Smooth muscle cell of the brain vasculature (primary cell): ENCODE data around the gene BTBD6.
"Not testable (repeated sequence)": the region's sequence is repeated elsewhere in the genome, so short reads cannot be mapped to it uniquely, and the experiment has no call there.

Experiments
- DNase-seq: peaks from one replicate; pipeline ENCODE4 v3.0.0-alpha.2; 2012; ENCODE audit warnings: low read depth, low spot score

BTBD6 gene

DNA sequence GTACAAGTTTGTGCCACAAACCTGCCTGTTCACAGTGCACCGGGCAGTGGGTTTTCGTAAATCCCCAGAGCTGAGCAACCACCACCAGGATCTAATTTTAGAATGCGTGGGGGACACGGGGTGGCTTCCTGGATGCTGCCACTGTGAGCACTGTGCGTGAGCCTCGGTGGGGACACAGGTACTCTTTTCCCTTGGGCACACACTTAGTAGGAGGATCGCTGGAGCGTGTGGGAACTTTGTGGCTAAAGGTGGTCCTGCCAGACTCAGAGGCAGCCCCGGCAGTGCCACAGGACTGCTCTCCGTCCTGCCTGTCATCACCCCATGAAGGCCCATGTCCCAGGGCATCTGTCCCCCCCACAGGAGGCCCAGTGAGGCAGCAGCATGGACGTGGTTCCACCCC, 21.1 kb downstream of the BTBD6 start:
- DNase-seq, result no peak

DNA sequence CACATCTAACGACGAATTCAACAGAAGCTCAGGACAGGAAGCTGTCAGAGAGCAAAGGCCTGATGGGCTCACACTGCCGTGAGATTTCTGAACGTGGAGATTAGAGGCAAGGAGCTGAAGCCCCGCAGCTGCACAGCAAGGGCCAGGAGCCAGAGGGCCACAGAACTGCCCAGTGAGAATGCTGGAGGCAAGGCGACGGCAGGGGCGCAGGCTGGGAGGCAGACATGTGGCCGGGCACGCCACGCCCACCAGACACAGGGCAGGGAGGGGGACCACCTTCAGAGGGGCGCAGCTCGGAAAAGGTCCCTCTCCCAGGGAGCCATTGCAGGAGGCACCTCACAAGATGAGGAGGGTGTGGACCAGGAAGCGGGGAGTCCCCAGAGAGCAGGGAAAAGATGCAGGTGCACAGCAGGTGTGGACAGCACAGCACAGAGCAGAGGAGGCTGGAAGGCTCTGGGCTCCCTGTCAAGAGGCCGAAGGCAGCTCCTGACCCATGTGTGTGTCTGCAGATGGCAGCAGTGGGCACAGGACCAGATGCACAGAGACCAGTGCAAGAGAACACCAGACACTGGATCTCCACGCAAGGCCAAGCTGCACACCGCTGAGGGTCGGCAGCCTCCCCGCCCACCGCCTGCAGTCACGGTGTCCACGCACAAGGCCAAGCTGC, 23.0 kb downstream of the BTBD6 start:
- no peak for DNase-seq

DNA sequence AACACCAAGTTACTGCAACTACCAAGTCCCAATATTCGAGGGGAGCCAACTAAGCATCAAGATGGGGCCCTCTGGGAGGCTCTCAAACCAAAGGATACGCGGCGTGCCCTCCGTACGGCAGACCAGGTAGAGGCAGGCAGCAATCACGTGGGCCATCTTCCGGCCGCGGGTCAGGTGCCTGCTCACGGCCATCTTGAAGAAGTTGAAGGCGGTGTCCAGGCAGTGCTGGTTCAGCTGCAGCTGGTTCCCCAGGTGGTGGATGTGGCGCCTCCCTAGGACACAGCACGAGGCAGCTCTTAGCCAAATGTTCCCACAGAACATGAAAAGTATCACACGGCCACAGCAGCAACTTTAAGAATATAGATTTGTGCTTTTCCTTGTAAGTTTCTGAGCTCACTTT, 24.3 kb downstream of the BTBD6 start:
- DNase-seq, result no peak

DNA sequence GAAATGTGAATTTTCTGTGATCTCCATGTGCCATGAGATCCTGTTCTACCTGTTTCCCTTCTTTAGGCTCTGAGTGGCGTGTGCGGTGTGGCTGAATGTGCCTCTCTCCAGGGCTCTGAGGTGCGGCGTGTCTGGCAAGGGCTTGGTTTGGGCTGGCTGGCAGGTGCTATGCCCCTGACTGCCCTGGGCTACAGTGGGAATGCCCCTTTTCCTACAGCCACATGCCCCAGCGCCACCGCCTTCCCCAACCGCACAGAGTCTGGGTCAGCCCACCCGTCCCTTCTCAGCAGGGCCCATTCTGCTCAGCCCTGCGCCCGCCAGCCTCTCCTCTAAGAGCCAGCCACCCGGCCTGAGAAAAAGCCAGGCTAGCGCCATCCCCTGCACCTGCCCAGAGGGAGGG, 24.7 kb downstream of the BTBD6 start:
- no peak for DNase-seq

- no peak for DNase-seq
These were observed 26.3 kb downstream of the BTBD6 start for GRCh38 chr14:105274637-105275036.

- DNase-seq, result peak; percentile 21
These were observed 27.1 kb downstream of the BTBD6 start for GRCh38 chr14:105275267-105275946.

GRCh38 chr14:105277448-105277847, 29.1 kb downstream of the BTBD6 start:
- DNase-seq, result not testable (repeated sequence)

DNA sequence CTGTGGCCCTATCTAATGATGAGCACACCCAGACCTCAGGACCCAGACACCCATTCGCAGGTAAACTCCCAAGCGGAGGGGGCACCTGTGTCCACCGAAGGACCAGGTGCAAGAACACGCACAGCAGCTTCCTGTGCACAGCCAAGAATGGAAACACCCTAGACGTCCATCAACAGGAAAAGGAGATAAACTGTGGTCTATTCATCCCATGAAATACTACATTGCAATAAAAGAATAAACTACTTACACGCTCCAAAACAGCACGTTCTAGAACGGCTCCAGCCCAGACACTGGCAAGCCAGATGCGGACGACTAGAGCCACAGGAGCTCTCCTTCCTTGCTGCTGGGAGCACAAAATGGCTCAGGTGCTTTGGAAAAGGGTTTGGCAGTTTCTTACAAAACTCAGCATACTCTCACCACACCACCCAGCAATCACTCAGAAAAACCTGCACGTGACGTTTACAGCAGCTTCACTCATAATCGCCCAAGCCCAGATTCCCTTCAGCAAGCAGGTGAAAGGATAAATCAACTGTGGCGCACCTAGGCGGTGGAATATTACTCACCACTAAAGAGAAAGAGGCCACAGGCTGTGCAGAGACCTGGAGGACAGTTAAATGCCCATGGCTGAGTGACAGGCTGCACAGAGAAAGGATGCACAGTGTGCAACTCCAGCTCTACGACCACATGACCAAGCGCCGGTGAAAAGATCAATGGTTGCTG, 31.5 kb downstream of the BTBD6 start:
- DNase-seq, result no peak

DNA sequence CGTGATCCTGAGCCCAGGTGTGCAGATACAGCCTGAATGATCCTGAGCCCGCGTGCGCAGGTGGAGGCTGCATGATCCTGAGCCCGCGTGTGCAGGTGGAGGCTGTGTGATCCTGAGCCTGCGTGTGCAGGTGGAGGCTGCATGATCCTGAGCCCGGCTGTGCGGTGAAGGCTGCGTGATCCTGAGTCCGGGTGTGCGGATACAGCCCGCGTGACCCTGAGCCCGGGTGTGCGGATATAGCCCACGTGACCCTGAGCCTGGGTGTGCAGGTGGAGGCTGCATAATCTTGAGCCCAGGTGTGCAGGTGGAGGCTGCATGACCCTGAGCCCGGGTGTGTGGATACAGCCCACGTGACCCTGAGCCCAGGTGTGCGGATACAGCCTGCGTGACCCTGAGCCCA, 32.2 kb downstream of the BTBD6 start:
- no peak for DNase-seq

DNA sequence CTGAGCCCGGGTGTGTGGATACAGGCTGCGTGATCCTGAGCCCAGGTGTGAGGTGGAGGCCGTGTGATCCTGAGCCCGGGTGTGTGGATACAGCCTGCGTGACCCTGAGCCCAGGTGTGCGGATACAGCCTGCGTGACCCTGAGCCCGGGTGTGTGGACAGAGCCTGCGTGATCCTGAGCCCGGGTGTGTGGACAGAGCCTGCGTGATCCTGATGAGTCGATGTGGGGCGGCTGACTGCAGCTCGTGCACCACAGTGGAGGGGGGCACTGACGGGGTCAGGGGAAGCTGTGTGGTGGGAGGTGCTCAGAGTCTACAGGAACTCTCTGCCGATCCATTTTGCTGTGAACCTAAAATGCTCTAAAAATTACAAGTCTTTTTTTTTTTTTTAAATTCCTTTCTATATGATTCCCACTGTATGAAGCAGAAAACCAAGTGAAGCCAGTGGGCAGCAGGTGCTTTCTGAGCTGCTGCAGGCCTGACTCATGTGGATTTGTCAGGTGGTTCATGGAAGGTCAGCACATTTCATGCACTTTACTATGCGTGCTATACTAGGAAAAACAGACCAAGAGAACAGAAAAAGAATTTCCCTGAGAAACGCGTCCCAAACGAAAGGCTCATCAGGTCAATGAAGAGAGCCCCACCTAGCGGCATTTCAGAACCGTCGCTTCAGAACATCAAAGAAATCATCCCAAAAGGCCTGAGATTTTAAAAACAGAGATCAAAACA, 33.2 kb downstream of the BTBD6 start:
- peak; percentile 26 for DNase-seq

GRCh38 chr14:105282098-105282725, 33.9 kb downstream of the BTBD6 start:
- no peak for DNase-seq

DNA sequence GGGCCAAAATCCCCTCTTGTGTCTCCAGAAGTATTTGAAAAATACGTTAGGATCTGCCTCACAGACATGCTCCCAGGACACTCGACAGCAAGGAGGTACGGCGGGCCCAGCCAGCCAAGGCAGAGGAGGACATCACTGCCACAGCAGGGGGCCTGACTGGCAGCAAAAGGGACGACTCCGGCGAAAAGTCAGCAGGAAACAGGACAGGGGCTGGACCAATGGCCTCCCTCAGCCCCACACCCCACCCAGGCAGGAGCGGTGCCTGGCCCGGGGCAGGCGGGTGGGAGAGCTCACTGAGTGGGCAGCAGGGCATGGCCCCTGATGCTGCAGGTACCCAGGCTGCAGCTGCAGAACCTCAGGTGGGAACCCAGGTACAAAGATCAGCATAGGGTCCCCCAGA, 34.7 kb downstream of the BTBD6 start:
- DNase-seq, result no peak

DNA sequence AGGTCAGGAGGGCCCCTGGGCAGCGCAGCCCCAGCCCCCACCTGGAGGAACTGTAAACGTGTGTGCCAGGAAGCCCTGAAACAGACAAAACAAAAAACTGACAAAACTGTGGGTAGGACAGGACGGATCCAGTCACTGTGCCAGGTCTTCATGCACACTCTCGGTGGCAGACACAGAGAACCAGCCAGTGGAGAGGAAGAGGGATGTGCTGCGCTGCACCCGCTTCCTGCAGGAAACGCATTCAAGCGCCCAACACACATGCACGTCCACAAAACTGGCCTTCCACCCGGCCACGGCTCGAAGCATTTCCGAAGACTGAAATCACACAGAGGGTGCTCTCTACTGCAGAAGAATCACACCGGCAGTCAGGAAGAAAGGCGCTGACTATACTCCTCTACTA, 35.6 kb downstream of the BTBD6 start:
- DNase-seq, result no peak

- no peak for DNase-seq
These were observed 36.8 kb downstream of the BTBD6 start for GRCh38 chr14:105285174-105285573.

GRCh38 chr14:105286759-105287144, 38.4 kb downstream of the BTBD6 start:
- DNase-seq, result no peak

- no peak for DNase-seq
These were observed 39.1 kb downstream of the BTBD6 start for GRCh38 chr14:105287249-105288102.

- not testable (repeated sequence) for DNase-seq
These were observed 40.6 kb downstream of the BTBD6 start for GRCh38 chr14:105288936-105289335.

DNA sequence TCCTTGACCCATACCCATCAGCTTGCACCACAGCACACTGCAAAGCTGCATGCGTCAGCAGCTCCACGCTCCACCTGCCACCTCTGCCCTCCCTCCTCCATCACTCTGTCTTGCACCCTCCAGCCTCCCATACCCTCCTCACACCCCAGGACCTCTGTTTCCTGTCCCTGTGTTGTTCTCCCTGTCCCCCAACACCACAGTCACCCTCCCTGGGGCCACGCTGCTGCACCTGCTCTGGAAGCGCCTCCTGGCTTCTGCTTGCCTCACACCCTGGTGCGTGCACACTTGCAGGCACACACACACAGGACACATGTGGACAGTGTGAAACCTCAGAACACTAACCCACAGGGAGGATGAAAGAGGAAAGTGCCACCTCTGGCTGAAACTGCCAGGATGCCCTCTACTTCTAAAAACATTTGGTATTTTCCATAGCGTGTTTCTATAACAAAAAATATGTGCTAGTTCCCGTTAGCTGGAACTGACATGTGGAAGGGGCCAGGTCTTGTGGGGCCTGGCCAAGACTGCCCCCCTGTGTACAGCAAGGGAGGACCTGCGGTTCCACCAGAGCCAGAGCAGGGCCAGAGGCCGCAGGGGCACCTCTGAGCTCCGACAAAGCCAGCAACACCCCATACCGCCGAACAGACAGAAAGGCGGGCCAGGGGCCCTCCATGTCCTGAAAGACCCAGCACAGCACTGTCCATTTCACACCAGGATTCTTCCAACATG, 42.5 kb downstream of the BTBD6 start:
- DNase-seq, result no peak

DNA sequence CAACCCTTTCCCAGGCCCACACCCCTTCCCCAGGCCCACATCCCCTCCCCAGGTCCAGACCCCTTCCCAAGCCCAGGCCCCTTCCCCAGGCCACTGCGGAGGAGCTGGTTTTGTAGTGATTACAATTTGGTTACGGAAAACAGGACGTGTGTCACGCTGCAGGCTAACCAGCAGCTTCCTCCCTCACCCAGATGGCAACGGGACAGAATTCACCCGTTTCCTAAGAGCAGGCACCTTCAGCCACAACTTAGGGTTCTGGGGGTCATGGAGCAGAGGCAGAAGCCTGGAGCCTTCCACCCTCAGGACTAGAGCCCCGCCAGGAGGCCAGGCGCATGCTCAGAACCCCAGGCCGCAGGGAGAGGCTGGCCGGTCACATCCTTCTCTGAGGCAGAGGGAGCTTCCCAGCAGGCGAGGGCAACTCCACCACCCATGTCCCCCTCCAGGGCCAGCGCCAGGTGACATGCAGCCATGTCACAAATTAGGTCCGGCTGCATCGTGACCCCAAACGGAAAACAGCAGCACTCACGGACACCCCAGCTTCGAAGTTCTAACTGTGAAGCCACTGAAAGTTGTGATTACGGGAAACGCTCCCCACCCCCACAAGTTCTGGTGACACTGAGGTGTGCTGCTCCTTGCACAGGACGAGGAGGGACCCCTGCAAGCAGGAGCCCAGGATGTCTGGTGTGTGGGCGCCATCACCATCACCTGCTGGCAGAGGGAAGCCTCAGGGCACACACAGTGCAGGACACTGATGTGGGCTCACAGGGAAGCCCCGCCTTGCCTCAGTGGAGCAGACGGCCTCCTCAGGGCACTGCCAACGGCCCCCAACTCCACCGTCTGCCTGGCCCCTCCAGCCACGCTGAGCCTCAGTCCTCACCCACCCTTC, 44.7 kb downstream of the BTBD6 start:
- no peak for DNase-seq
